ENCODE measurements around the gene C20orf173.

C20orf173 gene

GRCh38 chr20:35503281-35503680 is 26.2 kb downstream of the C20orf173 start:
- Mint-ChIP-seq H3K4me1 (peaks cover 7% of the 10 kb centered on the region), H3K27me3 (ENCODE audit: low read depth, poor library complexity) (no peaks in the 10 kb centered on the region), H3K9me3 (no peaks in the 10 kb centered on the region), H3K27ac (peak overlapping the region; percentile 81), H3K36me3 (ENCODE audit: low read depth) (peaks cover 74% of the 10 kb centered on the region), H3K4me3 (no peak overlapping the region)
- TF ChIP-seq CTCF (IDR thresholded peaks at IDR 0.05) = no peak
- DNase-seq = no peak

GRCh38 chr20:35502352-35502751 is 27.1 kb downstream of the C20orf173 start:
- no peak for DNase-seq
- Mint-ChIP-seq H3K4me1 (peaks cover 7% of the 10 kb centered on the region), H3K27ac (no peak overlapping the region), H3K27me3 (ENCODE audit: low read depth, poor library complexity) (no peaks in the 10 kb centered on the region), H3K36me3 (ENCODE audit: low read depth) (peaks cover 79% of the 10 kb centered on the region), H3K4me3 (no peak overlapping the region), H3K9me3 (no peaks in the 10 kb centered on the region)
- no peak for TF ChIP-seq CTCF (IDR thresholded peaks at IDR 0.05)

GRCh38 chr20:35499271-35499670 is 30.2 kb downstream of the C20orf173 start:
- Mint-ChIP-seq H3K27me3 (ENCODE audit: low read depth, poor library complexity) (no peaks in the 10 kb centered on the region), H3K4me1 (no peaks in the 10 kb centered on the region), H3K36me3 (ENCODE audit: low read depth) (peaks cover 79% of the 10 kb centered on the region), H3K9me3 (no peaks in the 10 kb centered on the region), H3K27ac (peak overlapping the region; percentile 33), H3K4me3 (no peak overlapping the region)
- no peak for DNase-seq
- no peak for TF ChIP-seq CTCF (IDR thresholded peaks at IDR 0.05)

GRCh38 chr20:35497780-35498189 is 31.7 kb downstream of the C20orf173 start:
- Mint-ChIP-seq H3K27me3 (ENCODE audit: low read depth, poor library complexity) (no peaks in the 10 kb centered on the region), H3K4me3 (no peak overlapping the region), H3K27ac (peak overlapping the region; percentile 31), H3K9me3 (no peaks in the 10 kb centered on the region), H3K4me1 (no peaks in the 10 kb centered on the region), H3K36me3 (ENCODE audit: low read depth) (peaks cover 78% of the 10 kb centered on the region)
- DNase-seq = no peak
- no peak for TF ChIP-seq CTCF (IDR thresholded peaks at IDR 0.05)

GRCh38 chr20:35497320-35497719 is 32.1 kb downstream of the C20orf173 start:
- Mint-ChIP-seq H3K27ac (peak overlapping the region; percentile 31), H3K36me3 (ENCODE audit: low read depth) (peaks cover 78% of the 10 kb centered on the region), H3K27me3 (ENCODE audit: low read depth, poor library complexity) (no peaks in the 10 kb centered on the region), H3K4me3 (no peak overlapping the region), H3K9me3 (no peaks in the 10 kb centered on the region), H3K4me1 (no peaks in the 10 kb centered on the region)
- DNase-seq = no peak
- no peak for TF ChIP-seq CTCF (IDR thresholded peaks at IDR 0.05)

GRCh38 chr20:35496481-35496880 is 33.0 kb downstream of the C20orf173 start:
- Mint-ChIP-seq H3K4me3 (no peak overlapping the region), H3K27ac (no peak overlapping the region), H3K27me3 (ENCODE audit: low read depth, poor library complexity) (no peaks in the 10 kb centered on the region), H3K4me1 (no peaks in the 10 kb centered on the region), H3K36me3 (ENCODE audit: low read depth) (peaks cover 77% of the 10 kb centered on the region), H3K9me3 (no peaks in the 10 kb centered on the region)
- DNase-seq = no peak
- no peak for TF ChIP-seq CTCF (IDR thresholded peaks at IDR 0.05)

Data from nephron progenitor cell (in vitro differentiated cells).